Keratinocyte (primary cell): ENCODE measurements around the gene MGAT3. TPM values are rescaled to one million over a fixed set of nuclear protein-coding genes. Genes with fewer than 3 reads are reported as not detected.

Source experiments
- DNase-seq: peaks from one replicate; pipeline ENCODE4 v3.0.0-alpha.2; 2011; ENCODE audit warnings: low read depth, missing footprints, low spot score
- FAIRE-seq: peaks from 2 replicates; lab custom pipeline; 2011; peaks lifted over from hg19 to GRCh38; lab: Jason Lieb, UNC
- H2AFZ ChIP-seq: 2 replicates; pipeline ENCODE4 v1.6.0; 2012; ENCODE audit warnings: low read length, control low read depth, inconsistent platforms; ENCODE audit not compliant: control insufficient read depth
- H3K27ac ChIP-seq: 2 replicates; pipeline ENCODE4 v1.5.1; 2011; ENCODE audit warnings: low read length; ENCODE audit not compliant: control insufficient read depth, insufficient read depth
- H3K27me3 ChIP-seq: 3 replicates; pipeline ENCODE4 v1.6.0; 2011; ENCODE audit warnings: low read length; ENCODE audit not compliant: control insufficient read depth, insufficient read depth; ENCODE audit errors: extremely low read depth
- H3K36me3 ChIP-seq, 2 experiments: 2 replicates in 1 of 2; 3 replicates in 1 of 2; pipeline ENCODE4 v1.5.1; 2011; ENCODE audit warnings: low read length in 2 of 2, mild to moderate bottlenecking in 1 of 2; ENCODE audit not compliant: control insufficient read depth in 2 of 2, insufficient read depth in 2 of 2; ENCODE audit errors: extremely low read depth in 1 of 2
- H3K4me1 ChIP-seq: 3 replicates; pipeline ENCODE4 v1.5.1; 2011; ENCODE audit warnings: low read length; ENCODE audit not compliant: control insufficient read depth, insufficient read depth; ENCODE audit errors: extremely low read depth
- H3K4me2 ChIP-seq: 3 replicates; pipeline ENCODE4 v1.6.0; 2011; ENCODE audit warnings: low read depth, low read length; ENCODE audit not compliant: control insufficient read depth, insufficient read depth; ENCODE audit errors: extremely low read depth
- H3K4me3 ChIP-seq, 3 experiments: fragments of 200-600 bp in 1 of 3; sonication (generic) in 1 of 3; 2 replicates in 2 of 3; 3 replicates in 1 of 3; pipeline ENCODE4 v1.5.1; 2011 to 2016; ENCODE audit warnings: low read length in 3 of 3, mild to moderate bottlenecking in 3 of 3, control low read depth in 2 of 3, inconsistent platforms in 1 of 3, low read depth in 1 of 3, mixed read lengths in 1 of 3, mixed run types in 1 of 3, moderate library complexity in 1 of 3; ENCODE audit not compliant: control insufficient read depth in 2 of 3, insufficient read depth in 2 of 3; ENCODE audit errors: extremely low read depth in 1 of 3
- H3K79me2 ChIP-seq: 2 replicates; pipeline ENCODE4 v1.6.0; 2012; ENCODE audit warnings: low read length; ENCODE audit not compliant: control insufficient read depth, insufficient read depth
- H3K9ac ChIP-seq: 3 replicates; pipeline ENCODE4 v1.6.0; 2011; ENCODE audit warnings: low read length; ENCODE audit not compliant: control insufficient read depth, insufficient read depth; ENCODE audit errors: extremely low read depth
- H3K9me1 ChIP-seq: 3 replicates; pipeline ENCODE4 v1.6.0; 2011; ENCODE audit warnings: low read length; ENCODE audit not compliant: control insufficient read depth, insufficient read depth; ENCODE audit errors: extremely low read depth
- H3K9me3 ChIP-seq: 2 replicates; pipeline ENCODE4 v1.5.1; 2012; ENCODE audit warnings: low read depth, low read length; ENCODE audit not compliant: control insufficient read depth
- H4K20me1 ChIP-seq: 3 replicates; pipeline ENCODE4 v1.6.0; 2011; ENCODE audit warnings: low read length; ENCODE audit not compliant: control insufficient read depth, insufficient read depth; ENCODE audit errors: extremely low read depth
- CTCF ChIP-seq, 3 experiments: IDR thresholded peaks in 1 of 3; conservative IDR thresholded peaks in 1 of 3; optimal IDR thresholded peaks in 1 of 3; 2 replicates in 2 of 3; 3 replicates in 1 of 3; pipeline versions ENCODE3 to v1.5.1; 2011; ENCODE audit warnings: low read length in 3 of 3, mild to moderate bottlenecking in 3 of 3, moderate library complexity in 2 of 3, control low read depth in 1 of 3, inconsistent platforms in 1 of 3; ENCODE audit not compliant: insufficient read depth in 2 of 3; ENCODE audit errors: extremely low read depth in 1 of 3
- EZH2 ChIP-seq: IDR thresholded peaks from one replicate; pipeline ENCODE4 v1.6.1; 2012; ENCODE audit warnings: inconsistent platforms, mild to moderate bottlenecking, low read length, moderate library complexity
- dilution Hi-C: fragments of 300-500 bp; cut with MboI; formaldehyde crosslinking; loops from one replicate; pipeline ENCODE4 v1.7.0; 2020; ENCODE audit warnings: low sequenced_read_pairs; ENCODE audit not compliant: extremely low pct_ligation_motif_present
- polyA plus RNA-seq, 5 experiments: library from polyadenylated mRNA; depleted of rRNA in 3 of 5; stranded (reverse) in 3 of 5; stranded (forward) in 1 of 5; unstranded in 1 of 5; fragments of >200 nt; gene quantifications; 1 replicate in 1 of 5; 2 replicates in 3 of 5; 3 replicates in 1 of 5; pipeline versions ENCODE4 v1.2.1 to v1.2.3, GENCODE V29; 2011 to 2012; ENCODE audit warnings: missing spikeins in 2 of 5, low read depth in 1 of 5, low replicate concordance in 1 of 5

MGAT3 gene
- polyA plus RNA-seq, 1 donor (not counting 4 experiments of a cell fraction or from before 2014, with no cell fraction given) = not detected

GRCh38 chr22:39463931-39464390, 7.1 kb downstream of the MGAT3 start:
- no peak for FAIRE-seq
- dilution Hi-C loops = no loop called here
- H3K9me3 ChIP-seq = no peaks in the 10 kb centered on the region
- H3K36me3 ChIP-seq = no peaks in the 10 kb centered on the region
- H3K4me2 ChIP-seq = no peak overlapping the region
- H4K20me1 ChIP-seq = no peaks in the 10 kb centered on the region
- H3K9me1 ChIP-seq = no peaks in the 10 kb centered on the region
- H3K4me1 ChIP-seq = no peaks in the 10 kb centered on the region
- no peak overlapping the region for H3K4me3 ChIP-seq
- no peak overlapping the region for H3K27ac ChIP-seq
- no peak overlapping the region for H3K9ac ChIP-seq
- H3K79me2 ChIP-seq = no peaks in the 10 kb centered on the region
- no peak for DNase-seq
- H3K27me3 ChIP-seq = peaks cover 2% of the 10 kb centered on the region
- TF ChIP-seq EZH2 (no peak), CTCF (optimal IDR thresholded peaks at IDR 0.05 in 1 of 3, IDR thresholded peaks at IDR 0.05 in 1 of 3, conservative IDR thresholded peaks at IDR 0.05 in 1 of 3; ENCODE audit: extremely low read depth in 1 of 3, insufficient read depth in 2 of 3, low read length in 3 of 3) (no peak)
- no peak overlapping the region for H2AFZ ChIP-seq

GRCh38 chr22:39466228-39467006, 9.6 kb downstream of the MGAT3 start:
- no peaks in the 10 kb centered on the region for H3K9me1 ChIP-seq
- no peaks in the 10 kb centered on the region for H3K79me2 ChIP-seq
- no peak overlapping the region for H3K4me3 ChIP-seq
- dilution Hi-C loops = no loop called here
- H3K9ac ChIP-seq = no peak overlapping the region
- TF ChIP-seq CTCF (optimal IDR thresholded peaks at IDR 0.05 in 1 of 3, IDR thresholded peaks at IDR 0.05 in 1 of 3, conservative IDR thresholded peaks at IDR 0.05 in 1 of 3; ENCODE audit: extremely low read depth in 1 of 3, insufficient read depth in 2 of 3, low read length in 3 of 3) (no peak), EZH2 (no peak)
- FAIRE-seq = no peak
- H3K4me1 ChIP-seq = no peaks in the 10 kb centered on the region
- DNase-seq = no peak
- H3K36me3 ChIP-seq = no peaks in the 10 kb centered on the region
- no peak overlapping the region for H3K4me2 ChIP-seq
- H3K9me3 ChIP-seq = no peaks in the 10 kb centered on the region
- no peak overlapping the region for H3K27ac ChIP-seq
- peaks cover 15% of the 10 kb centered on the region for H3K27me3 ChIP-seq
- no peaks in the 10 kb centered on the region for H4K20me1 ChIP-seq
- no peak overlapping the region for H2AFZ ChIP-seq
